HepG2 (cell line): ENCODE measurements around the gene FPGS. TPM values are rescaled to one million over a fixed set of nuclear protein-coding genes. Genes with fewer than 3 reads are reported as not detected.

Experiments used
- ATAC-seq: fragments of 200-7000 bp; cut with Tn5 transposase; 3 replicates; pipeline ENCODE4 v1.9.1; 2020; ENCODE audit warnings: mild to moderate bottlenecking, moderate library complexity
- BruUV-seq: library from RNA; stranded (reverse); fragments of 400-500 nt; replicated peaks from 2 replicates; lab custom pipeline; 2021; lab: Mats Ljungman, UMichigan
- CTCF ChIA-PET: fragments of 300-600 bp; formaldehyde crosslinking; extraction: SDS; loops from one replicate; lab custom pipeline; 2021; ENCODE audit warnings: low total read pairs, inconsistent platforms, low intra/inter-chr PET ratio; lab: Yijun Ruan, JAX
- POLR2A ChIA-PET: fragments of 350-600 bp; sonication (Branson Sonifier 250); formaldehyde crosslinking; loops from one replicate; lab custom pipeline; 2020; ENCODE audit warnings: antibody characterized with exemption, inconsistent platforms; lab: Yijun Ruan, JAX
- DNase-seq: peaks from one replicate; pipeline ENCODE4 v3.0.0-alpha.2; 2015; ENCODE audit warnings: low spot score
- FAIRE-seq: peaks from 3 replicates; lab custom pipeline; 2011; peaks lifted over from hg19 to GRCh38; lab: Jason Lieb, UNC
- H2AFZ ChIP-seq: one replicate; pipeline ENCODE4 v1.6.1; 2011; ENCODE audit warnings: low read length, inconsistent platforms
- H3K27ac ChIP-seq: fragments of 300-600 bp; 3 replicates; pipeline ENCODE4 v1.8.0; 2011; ENCODE audit warnings: mixed run types, mild to moderate bottlenecking, mixed read lengths, low read length, inconsistent platforms; ENCODE audit not compliant: insufficient read depth; ENCODE audit errors: extremely low read length
- H3K27me3 ChIP-seq, 2 experiments: fragments of 200-600 bp in 1 of 2; 2 replicates in 1 of 2; 3 replicates in 1 of 2; pipeline versions ENCODE4 v1.6.0 to v1.8.0; 2011; ENCODE audit warnings: low read length in 2 of 2, mild to moderate bottlenecking in 2 of 2, moderate library complexity in 2 of 2, inconsistent platforms in 1 of 2; ENCODE audit not compliant: insufficient read depth in 2 of 2, control insufficient read depth in 1 of 2
- H3K36me3 ChIP-seq, 2 experiments: fragments of 200-600 bp in 1 of 2; replicated peaks in 1 of 2; 2 replicates in 1 of 2; 3 replicates in 1 of 2; pipeline versions ENCODE4 v1.5.1 to v1.8.0; 2011; ENCODE audit warnings: low read length in 2 of 2, inconsistent platforms in 1 of 2; ENCODE audit not compliant: insufficient read depth in 2 of 2, control insufficient read depth in 1 of 2
- H3K4me1 ChIP-seq: 2 replicates; pipeline ENCODE4 v1.5.1; 2012; ENCODE audit warnings: low read length, inconsistent platforms; ENCODE audit not compliant: insufficient read depth
- H3K4me2 ChIP-seq: 2 replicates; pipeline ENCODE4 v1.6.0; 2011; ENCODE audit warnings: low read depth, low read length, inconsistent platforms
- H3K4me3 ChIP-seq, 3 experiments: fragments of 200-600 bp in 1 of 3; sonication (generic), shearing (Covaris generic) in 1 of 3; replicated peaks in 1 of 3; 2 replicates each; pipeline ENCODE4 v1.5.1; 2011 to 2016; ENCODE audit warnings: low read length in 3 of 3, inconsistent platforms in 2 of 3, low read depth in 2 of 3, mild to moderate bottlenecking in 2 of 3, control low read depth in 1 of 3, mixed read lengths in 1 of 3; ENCODE audit not compliant: insufficient read depth in 1 of 3
- H3K79me2 ChIP-seq: one replicate; pipeline ENCODE4 v1.6.1; 2011; ENCODE audit warnings: low read length, inconsistent platforms; ENCODE audit not compliant: insufficient read depth
- H3K9ac ChIP-seq: 2 replicates; pipeline ENCODE4 v1.6.0; 2011; ENCODE audit warnings: mild to moderate bottlenecking, low read depth, low read length, inconsistent platforms; ENCODE audit not compliant: insufficient read depth
- H3K9me3 ChIP-seq: 2 replicates; pipeline ENCODE4 v1.5.1; 2012; ENCODE audit warnings: mild to moderate bottlenecking, low read length
- H4K20me1 ChIP-seq: 2 replicates; pipeline ENCODE4 v1.6.0; 2011; ENCODE audit warnings: inconsistent platforms, mild to moderate bottlenecking, low read length, moderate library complexity; ENCODE audit not compliant: insufficient read depth
- DNMT3B ChIP-seq: conservative IDR thresholded peaks from 2 replicates; pipeline ENCODE4 v1.6.1; 2016; ENCODE audit warnings: missing biosample characterization, control low read depth
- ZNF629 ChIP-seq: sonication (generic); formaldehyde crosslinking; conservative IDR thresholded peaks from 2 replicates; pipeline ENCODE4 v1.5.0; 2020; ENCODE audit warnings: missing genetic modification reagents
- ZNF747 ChIP-seq: sonication (generic); formaldehyde crosslinking; IDR thresholded peaks from 2 replicates; pipeline ENCODE4 v1.8.1; 2023; ENCODE audit warnings: missing genetic modification reagents, mild to moderate bottlenecking, borderline replicate concordance
- WGBS: methylation state at CpG from one replicate; pipeline ENCODE4 v1.1.6; 2017; ENCODE audit warnings: low lambda C conversion rate; 5-methylcytosine and 5-hydroxymethylcytosine counted together
- in situ Hi-C: cut with HindIII; loops from 2 replicates; pipeline ENCODE4 v1.10.0; 2017; ENCODE audit warnings: low pct_unique_long_range_greater_than_20kb; ENCODE audit not compliant: extremely low pct_ligation_motif_present
- intact Hi-C: fragments of 100-400 bp; cut with micrococcal nuclease; formaldehyde crosslinking; loops from one replicate; pipeline ENCODE4 v1.10.0; 2022; ENCODE audit not compliant: unreplicated experiment
- polyA plus RNA-seq, 8 experiments: library from polyadenylated mRNA; depleted of rRNA in 3 of 8; stranded (reverse) in 7 of 8; unstranded in 1 of 8; fragments of >200 nt; fragmentation: Illumina TruSeq in 4 of 8; extraction: Trizol in 4 of 8; gene quantifications; 2 replicates each; pipeline versions ENCODE4 v1.2.1 to v1.2.3, GENCODE V29; 2011 to 2016; ENCODE audit warnings: low read depth in 4 of 8, missing spikeins in 1 of 8, mixed read lengths in 1 of 8; ENCODE audit not compliant: insufficient read depth in 1 of 8
- total RNA-seq, 5 experiments: library from RNA; depleted of rRNA; stranded (reverse); fragments of >200 nt; fragmentation: Illumina TruSeq; extraction: Trizol; gene quantifications; 2 replicates each; pipeline ENCODE4 v1.2.3, GENCODE V29; 2016; ENCODE audit warnings: low read depth in 1 of 5
- TF ChIP-seq, protein P1 (sequence below): sonication (generic); formaldehyde crosslinking; IDR thresholded peaks from 2 replicates; pipeline ENCODE4 v1.4.0; 2020; ENCODE audit warnings: mild to moderate bottlenecking, missing genetic modification reagents, borderline replicate concordance
- TF ChIP-seq, protein P2 (sequence below): sonication (generic); formaldehyde crosslinking; IDR thresholded peaks from 2 replicates; pipeline ENCODE4 v1.9.0; 2021; ENCODE audit warnings: mild to moderate bottlenecking, missing genetic modification reagents

Gene FPGS
- total and polyA plus RNA-seq, 2 of the 13 experiments (the other 11 are each of a cell fraction or from before 2014, with no cell fraction given), result 35.6 to 36.8 TPM

DNA sequence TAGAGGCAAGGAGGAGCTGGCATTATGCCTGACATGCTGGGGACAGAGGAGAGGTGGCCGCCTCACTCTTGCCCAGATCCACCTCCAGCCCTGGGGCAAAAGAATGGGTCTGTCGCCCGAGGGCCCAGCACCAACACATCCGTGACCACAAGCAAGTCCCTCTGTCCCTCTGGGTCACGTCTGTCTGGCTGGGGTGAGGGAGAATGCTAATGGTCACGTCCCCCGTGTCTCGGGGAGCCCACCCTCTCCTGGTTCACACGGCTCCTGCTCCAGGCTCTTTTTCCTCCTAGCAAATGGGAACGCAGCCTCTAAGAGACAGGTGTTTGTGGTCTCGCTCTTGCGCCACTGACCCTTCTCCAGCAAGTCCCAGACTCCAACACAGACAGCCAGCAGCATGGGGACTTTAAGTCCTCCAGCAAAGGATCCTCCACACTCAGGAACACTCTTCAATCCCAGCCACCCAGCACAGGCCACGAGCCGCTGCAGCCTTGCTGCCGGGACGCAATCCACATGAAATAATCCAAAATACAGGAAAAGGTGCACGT is 47.7 kb downstream of the FPGS start:
- Histone ChIP-seq H3K27ac (no peak overlapping the region), H3K79me2 (no peaks in the 10 kb centered on the region), H3K36me3 (no peaks in the 10 kb centered on the region), H3K9ac (no peak overlapping the region), H3K27me3 (0 out of 5 replicates have a peak, but pooled peaks cover 0 to 1% of the 10 kb centered on the region in 2 experiments), H3K4me3 (no peak overlapping the region), H3K4me1 (peaks cover 70% of the 10 kb centered on the region), H3K4me2 (no peak overlapping the region), H3K9me3 (0 out of 2 replicates have a peak, but pooled peaks cover 7% of the 10 kb centered on the region), H4K20me1 (no peaks in the 10 kb centered on the region), H2AFZ (no peak overlapping the region)
- intact Hi-C loops, result no loop called here
- in situ Hi-C loops, result no loop called here
- no peak for DNase-seq
- CTCF ChIA-PET, result no interaction called here
- no peak for FAIRE-seq
- POLR2A ChIA-PET, result no interaction called here
- TF ChIP-seq, protein P1, sequence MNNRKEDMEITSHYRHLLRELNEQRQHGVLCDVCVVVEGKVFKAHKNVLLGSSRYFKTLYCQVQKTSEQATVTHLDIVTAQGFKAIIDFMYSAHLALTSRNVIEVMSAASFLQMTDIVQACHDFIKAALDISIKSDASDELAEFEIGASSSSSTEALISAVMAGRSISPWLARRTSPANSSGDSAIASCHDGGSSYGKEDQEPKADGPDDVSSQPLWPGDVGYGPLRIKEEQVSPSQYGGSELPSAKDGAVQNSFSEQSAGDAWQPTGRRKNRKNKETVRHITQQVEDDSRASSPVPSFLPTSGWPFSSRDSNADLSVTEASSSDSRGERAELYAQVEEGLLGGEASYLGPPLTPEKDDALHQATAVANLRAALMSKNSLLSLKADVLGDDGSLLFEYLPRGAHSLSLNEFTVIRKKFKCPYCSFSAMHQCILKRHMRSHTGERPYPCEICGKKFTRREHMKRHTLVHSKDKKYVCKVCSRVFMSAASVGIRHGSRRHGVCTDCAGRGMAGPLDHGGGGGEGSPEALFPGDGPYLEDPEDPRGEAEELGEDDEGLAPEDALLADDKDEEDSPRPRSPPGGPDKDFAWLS (CRISPR knock-in tag), result no peak
- TF ChIP-seq ZNF747 (CRISPR knock-in tag), result no peak
- no peak for TF ChIP-seq DNMT3B (CRISPR knock-in tag)
- WGBS, result 88% methylated on average over 14 of the region's 17 CpGs
- no peak for ATAC-seq
- no TSS peak for BruUV-seq

DNA sequence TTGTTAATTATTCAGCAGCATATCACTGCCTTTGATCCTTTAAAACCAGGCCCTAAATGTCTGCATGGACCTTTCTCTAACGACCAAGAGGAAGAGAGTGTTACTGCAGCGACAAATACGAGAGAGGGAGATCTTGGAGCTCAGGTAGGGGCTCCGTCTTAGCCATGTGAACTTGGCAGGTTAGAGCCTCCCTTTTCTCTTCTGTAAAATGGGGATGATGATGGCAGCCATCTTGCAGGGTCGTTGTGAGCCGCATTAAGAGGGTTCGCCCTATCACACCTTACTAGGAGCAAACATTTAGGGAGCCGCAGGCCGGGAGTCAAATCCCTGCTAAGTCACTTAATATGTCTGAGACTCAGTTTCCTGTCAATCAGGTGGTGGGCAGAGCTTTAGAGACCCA is 50.1 kb downstream of the FPGS start:
- H3K36me3 ChIP-seq, result no peaks in the 10 kb centered on the region
- in situ Hi-C loops (no loop called here), intact Hi-C loops (no loop called here)
- FAIRE-seq (no peak), DNase-seq (no peak), ATAC-seq (no peak)
- ChIA-PET POLR2A (no interaction called here), CTCF (no interaction called here)
- H4K20me1 ChIP-seq, result no peaks in the 10 kb centered on the region
- BruUV-seq, result no TSS peak
- no peak overlapping the region for H3K4me2 ChIP-seq
- no peak overlapping the region for H2AFZ ChIP-seq
- peaks cover 70% of the 10 kb centered on the region for H3K4me1 ChIP-seq
- no peaks in the 10 kb centered on the region for H3K79me2 ChIP-seq
- H3K9ac ChIP-seq, result no peak overlapping the region
- H3K4me3 ChIP-seq, result no peak overlapping the region
- 83% methylated on average over 8 of the region's 9 CpGs for WGBS
- 0 out of 2 replicates have a peak, but pooled peaks cover 7% of the 10 kb centered on the region for H3K9me3 ChIP-seq
- H3K27me3 ChIP-seq, result 0 out of 5 replicates have a peak, but pooled peaks cover 0 to 1% of the 10 kb centered on the region in 2 experiments
- no peak overlapping the region for H3K27ac ChIP-seq
- TF ChIP-seq, protein P2, sequence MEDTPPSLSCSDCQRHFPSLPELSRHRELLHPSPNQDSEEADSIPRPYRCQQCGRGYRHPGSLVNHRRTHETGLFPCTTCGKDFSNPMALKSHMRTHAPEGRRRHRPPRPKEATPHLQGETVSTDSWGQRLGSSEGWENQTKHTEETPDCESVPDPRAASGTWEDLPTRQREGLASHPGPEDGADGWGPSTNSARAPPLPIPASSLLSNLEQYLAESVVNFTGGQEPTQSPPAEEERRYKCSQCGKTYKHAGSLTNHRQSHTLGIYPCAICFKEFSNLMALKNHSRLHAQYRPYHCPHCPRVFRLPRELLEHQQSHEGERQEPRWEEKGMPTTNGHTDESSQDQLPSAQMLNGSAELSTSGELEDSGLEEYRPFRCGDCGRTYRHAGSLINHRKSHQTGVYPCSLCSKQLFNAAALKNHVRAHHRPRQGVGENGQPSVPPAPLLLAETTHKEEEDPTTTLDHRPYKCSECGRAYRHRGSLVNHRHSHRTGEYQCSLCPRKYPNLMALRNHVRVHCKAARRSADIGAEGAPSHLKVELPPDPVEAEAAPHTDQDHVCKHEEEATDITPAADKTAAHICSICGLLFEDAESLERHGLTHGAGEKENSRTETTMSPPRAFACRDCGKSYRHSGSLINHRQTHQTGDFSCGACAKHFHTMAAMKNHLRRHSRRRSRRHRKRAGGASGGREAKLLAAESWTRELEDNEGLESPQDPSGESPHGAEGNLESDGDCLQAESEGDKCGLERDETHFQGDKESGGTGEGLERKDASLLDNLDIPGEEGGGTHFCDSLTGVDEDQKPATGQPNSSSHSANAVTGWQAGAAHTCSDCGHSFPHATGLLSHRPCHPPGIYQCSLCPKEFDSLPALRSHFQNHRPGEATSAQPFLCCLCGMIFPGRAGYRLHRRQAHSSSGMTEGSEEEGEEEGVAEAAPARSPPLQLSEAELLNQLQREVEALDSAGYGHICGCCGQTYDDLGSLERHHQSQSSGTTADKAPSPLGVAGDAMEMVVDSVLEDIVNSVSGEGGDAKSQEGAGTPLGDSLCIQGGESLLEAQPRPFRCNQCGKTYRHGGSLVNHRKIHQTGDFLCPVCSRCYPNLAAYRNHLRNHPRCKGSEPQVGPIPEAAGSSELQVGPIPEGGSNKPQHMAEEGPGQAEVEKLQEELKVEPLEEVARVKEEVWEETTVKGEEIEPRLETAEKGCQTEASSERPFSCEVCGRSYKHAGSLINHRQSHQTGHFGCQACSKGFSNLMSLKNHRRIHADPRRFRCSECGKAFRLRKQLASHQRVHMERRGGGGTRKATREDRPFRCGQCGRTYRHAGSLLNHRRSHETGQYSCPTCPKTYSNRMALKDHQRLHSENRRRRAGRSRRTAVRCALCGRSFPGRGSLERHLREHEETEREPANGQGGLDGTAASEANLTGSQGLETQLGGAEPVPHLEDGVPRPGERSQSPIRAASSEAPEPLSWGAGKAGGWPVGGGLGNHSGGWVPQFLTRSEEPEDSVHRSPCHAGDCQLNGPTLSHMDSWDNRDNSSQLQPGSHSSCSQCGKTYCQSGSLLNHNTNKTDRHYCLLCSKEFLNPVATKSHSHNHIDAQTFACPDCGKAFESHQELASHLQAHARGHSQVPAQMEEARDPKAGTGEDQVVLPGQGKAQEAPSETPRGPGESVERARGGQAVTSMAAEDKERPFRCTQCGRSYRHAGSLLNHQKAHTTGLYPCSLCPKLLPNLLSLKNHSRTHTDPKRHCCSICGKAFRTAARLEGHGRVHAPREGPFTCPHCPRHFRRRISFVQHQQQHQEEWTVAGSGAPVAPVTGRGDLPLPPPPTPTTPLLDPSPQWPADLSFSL (CRISPR knock-in tag), result no peak
- TF ChIP-seq ZNF629 (CRISPR knock-in tag), result peak; percentile 64
